ENCODE data around the gene PHC3. TPM values are rescaled to one million over a fixed set of nuclear protein-coding genes. Genes with fewer than 3 reads are reported as not detected.
A peak's percentile ranks its signal among the peaks of the same experiment; 100 is the strongest.

The PHC3 gene
- total RNA-seq, 4 donors from 2014 or later: 73.1 to 128 (median 93.7) TPM

- WGBS, 2 donors: 86 to 98% methylated on average over 3 of the region's 3 CpGs
- Histone ChIP-seq H3K4me3 (replicated peaks in 1 of 3) (no peak overlapping the region), H3K4me1 (peaks cover 6 to 10% of the 10 kb centered on the region in 2 donors), H3K9me3 (no peaks in the 10 kb centered on the region), H3K27ac (peak overlapping the region in 1 of 3 donors; percentile 28), H3K27me3 (no peaks in the 10 kb centered on the region), H3K36me3 (no peaks in the 10 kb centered on the region)
- no peak for TF ChIP-seq POLR2A (IDR thresholded peaks at IDR 0.05)
- TF ChIP-seq, protein P1, sequence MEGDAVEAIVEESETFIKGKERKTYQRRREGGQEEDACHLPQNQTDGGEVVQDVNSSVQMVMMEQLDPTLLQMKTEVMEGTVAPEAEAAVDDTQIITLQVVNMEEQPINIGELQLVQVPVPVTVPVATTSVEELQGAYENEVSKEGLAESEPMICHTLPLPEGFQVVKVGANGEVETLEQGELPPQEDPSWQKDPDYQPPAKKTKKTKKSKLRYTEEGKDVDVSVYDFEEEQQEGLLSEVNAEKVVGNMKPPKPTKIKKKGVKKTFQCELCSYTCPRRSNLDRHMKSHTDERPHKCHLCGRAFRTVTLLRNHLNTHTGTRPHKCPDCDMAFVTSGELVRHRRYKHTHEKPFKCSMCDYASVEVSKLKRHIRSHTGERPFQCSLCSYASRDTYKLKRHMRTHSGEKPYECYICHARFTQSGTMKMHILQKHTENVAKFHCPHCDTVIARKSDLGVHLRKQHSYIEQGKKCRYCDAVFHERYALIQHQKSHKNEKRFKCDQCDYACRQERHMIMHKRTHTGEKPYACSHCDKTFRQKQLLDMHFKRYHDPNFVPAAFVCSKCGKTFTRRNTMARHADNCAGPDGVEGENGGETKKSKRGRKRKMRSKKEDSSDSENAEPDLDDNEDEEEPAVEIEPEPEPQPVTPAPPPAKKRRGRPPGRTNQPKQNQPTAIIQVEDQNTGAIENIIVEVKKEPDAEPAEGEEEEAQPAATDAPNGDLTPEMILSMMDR (IDR thresholded peaks at IDR 0.05): no peak
- intact Hi-C loops (cut with DNase I): no loop called here
- DNase-seq: no peak
These were observed 134.5 kb downstream of the PHC3 start for GRCh38 chr3:170047133-170047404.

DNA sequence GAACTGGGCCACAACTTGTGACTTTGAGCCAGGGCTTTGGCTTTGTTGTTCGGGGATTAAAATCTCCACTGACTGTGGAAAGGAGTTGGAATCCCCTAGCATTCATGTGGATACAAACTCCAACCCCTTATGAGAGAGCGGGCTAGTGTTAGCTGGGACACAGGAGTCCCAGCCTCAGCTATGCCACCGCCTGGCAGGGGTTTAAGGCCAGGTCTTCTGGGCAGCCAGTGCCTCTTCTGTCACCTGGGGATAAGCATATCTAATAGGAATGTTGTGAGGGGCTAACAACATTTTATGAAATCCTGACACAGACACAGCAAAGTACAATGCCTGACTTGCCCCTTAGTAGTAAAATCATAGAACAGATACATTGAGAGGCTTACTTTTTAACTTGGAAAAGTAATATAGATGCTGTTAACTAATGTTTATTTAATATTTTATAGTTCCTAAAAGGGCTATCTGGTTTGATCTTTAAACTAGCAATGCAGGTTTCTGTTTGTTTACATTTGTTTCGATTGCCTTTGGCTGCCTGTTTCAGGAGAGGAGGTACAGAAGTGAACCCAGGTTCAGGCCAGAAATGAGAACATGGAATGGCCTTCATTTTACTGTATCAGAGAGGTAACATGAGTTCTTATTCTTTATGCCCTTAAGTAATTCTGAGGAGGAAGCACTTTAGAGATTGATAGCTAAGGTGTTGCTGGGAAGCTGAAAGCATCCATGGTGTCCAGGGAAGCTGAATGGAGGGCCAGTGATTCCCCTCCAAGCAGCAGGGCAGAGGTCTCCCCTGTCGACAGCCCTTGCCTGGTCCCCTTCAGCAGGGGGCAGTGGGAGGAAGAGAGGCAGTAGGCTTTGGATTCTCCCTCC, 135.0 kb downstream of the PHC3 start:
- no peak for TF ChIP-seq POLR2A (IDR thresholded peaks at IDR 0.05)
- Histone ChIP-seq H3K27ac (peak overlapping the region in 2 of 3 donors; percentile 1 to 28), H3K4me1 (peaks cover 6 to 10% of the 10 kb centered on the region in 2 donors), H3K27me3 (no peaks in the 10 kb centered on the region), H3K36me3 (no peaks in the 10 kb centered on the region), H3K9me3 (no peaks in the 10 kb centered on the region), H3K4me3 (replicated peaks in 1 of 3) (no peak overlapping the region)
- 62 to 74% methylated on average over 5 of the region's 5 CpGs for WGBS, 2 donors
- no peak for DNase-seq
- intact Hi-C loops (cut with DNase I): no loop called here

GRCh38 chr3:170044795-170045244, 136.7 kb downstream of the PHC3 start:
- Histone ChIP-seq H3K9me3 (no peaks in the 10 kb centered on the region), H3K36me3 (no peaks in the 10 kb centered on the region), H3K27ac (no peak overlapping the region), H3K4me3 (replicated peaks in 1 of 3) (no peak overlapping the region), H3K4me1 (peaks cover 6% of the 10 kb centered on the region in 2 donors), H3K27me3 (no peaks in the 10 kb centered on the region)
- intact Hi-C loops (cut with DNase I): no loop called here
- WGBS, 2 donors: 87 to 88% methylated on average over 8 of the region's 8 CpGs
- no peak for DNase-seq
- TF ChIP-seq, protein P1 (IDR thresholded peaks at IDR 0.05): no peak
- no peak for TF ChIP-seq POLR2A (IDR thresholded peaks at IDR 0.05)

GRCh38 chr3:170044271-170044670, 137.3 kb downstream of the PHC3 start:
- DNase-seq: no peak
- no peak overlapping the region for H3K27ac ChIP-seq
- H3K4me1 ChIP-seq: peaks cover under 1% of the 10 kb centered on the region in 2 donors
- WGBS, 2 donors: 88 to 93% methylated on average over 8 of the region's 8 CpGs
- no peaks in the 10 kb centered on the region for H3K27me3 ChIP-seq
- intact Hi-C loops (cut with DNase I): no loop called here
- no peaks in the 10 kb centered on the region for H3K36me3 ChIP-seq
- TF ChIP-seq, protein P1 (IDR thresholded peaks at IDR 0.05): no peak
- TF ChIP-seq POLR2A (IDR thresholded peaks at IDR 0.05): no peak
- no peaks in the 10 kb centered on the region for H3K9me3 ChIP-seq
- H3K4me3 ChIP-seq (replicated peaks in 1 of 3): no peak overlapping the region

DNA sequence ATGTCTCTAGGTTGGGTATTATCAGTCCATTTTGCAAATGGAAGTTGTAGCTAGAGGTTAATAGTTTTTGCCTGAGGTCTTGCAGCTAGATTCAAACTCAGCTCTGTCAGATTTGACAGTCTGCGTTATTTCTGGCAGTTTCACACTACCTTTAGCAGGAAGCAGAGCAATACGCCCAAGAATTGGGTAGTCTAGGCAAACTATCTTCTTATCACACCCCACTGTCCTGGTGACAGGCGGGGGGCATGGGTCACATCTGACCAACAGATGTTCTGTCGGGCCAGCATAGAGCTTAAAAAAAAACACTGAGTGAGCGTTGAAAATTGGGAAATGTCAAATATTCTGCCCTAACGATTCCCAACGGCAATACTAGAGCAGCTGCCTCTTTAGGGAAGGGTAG, 138.0 kb downstream of the PHC3 start:
- Histone ChIP-seq H3K4me1 (peaks cover 0 to 4% of the 10 kb centered on the region in 2 donors), H3K4me3 (replicated peaks in 1 of 3) (no peak overlapping the region), H3K9me3 (no peaks in the 10 kb centered on the region), H3K27me3 (no peaks in the 10 kb centered on the region), H3K36me3 (no peaks in the 10 kb centered on the region), H3K27ac (no peak overlapping the region)
- no peak for TF ChIP-seq POLR2A (IDR thresholded peaks at IDR 0.05)
- TF ChIP-seq, protein P1 (IDR thresholded peaks at IDR 0.05): no peak
- WGBS, 2 donors: 87 to 88% methylated on average over 7 of the region's 7 CpGs
- no peak for DNase-seq
- intact Hi-C loops (cut with DNase I): no loop called here
